HG03064 (cell line): ENCODE measurements around the gene NEUROG2.

Experiments
- ATAC-seq: cut with Tn5 transposase; IDR thresholded peaks from one replicate; pipeline ENCODE4 v1.9.1; 2021; ENCODE audit warnings: low read depth; ENCODE audit not compliant: unreplicated experiment

NEUROG2 gene

GRCh38 chr4:112521123-112522023, 5.4 kb upstream of the NEUROG2 start:
- no peak for ATAC-seq

DNA sequence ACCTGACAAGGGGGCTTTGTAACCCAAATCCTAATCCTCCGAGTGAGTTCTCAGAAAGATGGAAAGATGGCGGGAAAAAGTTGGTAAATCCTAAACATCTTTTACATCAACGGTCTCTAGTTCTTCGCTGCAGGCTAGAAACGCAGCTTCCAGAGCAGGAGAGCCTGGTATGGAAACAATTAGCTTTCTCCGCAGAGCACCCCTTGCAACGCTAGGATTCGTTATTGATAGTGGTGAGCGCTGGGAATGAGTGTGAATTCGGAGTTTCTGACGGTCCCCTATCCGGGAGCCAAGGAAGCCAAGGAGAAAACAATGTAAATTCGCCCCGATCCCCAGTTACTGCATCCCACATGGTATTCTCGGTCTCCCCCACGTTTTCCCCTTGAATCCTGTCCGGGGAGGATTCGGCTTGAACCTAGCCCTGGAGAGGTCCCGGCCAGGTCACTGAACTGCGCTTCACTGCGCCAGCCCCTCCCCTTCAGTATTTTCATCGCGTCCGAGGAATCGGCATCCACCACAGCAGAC, 4.7 kb upstream of the NEUROG2 start:
- ATAC-seq: no peak

DNA sequence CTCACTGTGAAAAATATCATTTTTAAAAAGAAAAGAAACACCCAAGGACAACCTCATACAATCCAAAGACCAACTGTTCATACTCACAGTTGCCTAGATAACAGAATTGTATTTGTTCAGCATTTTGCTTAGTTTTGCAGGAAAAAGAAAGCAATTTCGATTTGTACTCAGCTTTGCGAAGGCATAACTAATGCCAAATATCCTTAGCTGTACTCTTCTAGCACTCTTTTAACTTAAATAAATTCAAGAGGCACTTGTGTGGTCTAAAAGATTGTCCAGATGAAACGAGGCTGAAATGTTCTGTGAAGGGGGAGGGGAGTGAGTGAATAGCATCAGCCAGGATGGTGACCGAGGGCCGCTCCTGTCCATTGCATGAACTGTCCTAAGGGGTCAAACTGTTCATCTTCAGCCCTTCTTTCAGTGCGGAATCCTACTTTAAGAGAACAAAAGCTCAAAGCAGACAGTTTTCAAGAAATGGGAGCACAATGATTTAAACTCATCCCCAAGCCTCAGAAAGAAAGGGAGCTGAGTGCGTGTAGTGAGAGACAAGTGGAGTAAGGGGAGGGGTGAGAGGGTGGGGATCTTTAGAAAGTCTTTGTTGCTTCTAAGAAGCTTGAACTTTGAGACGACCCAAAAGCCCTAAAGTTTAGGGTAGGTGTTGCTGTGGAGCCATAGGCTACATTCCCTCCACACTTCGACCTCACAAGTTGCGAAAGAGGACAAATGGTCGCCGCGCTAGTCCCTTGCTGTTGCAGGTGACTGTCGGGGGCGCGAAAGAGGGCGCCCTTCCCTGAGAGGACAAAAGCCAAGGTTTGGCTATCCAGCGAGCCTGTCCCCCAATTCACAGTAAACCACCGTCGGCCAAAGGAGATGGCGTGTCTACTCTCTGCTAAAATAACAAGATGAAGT, 4.0 kb upstream of the NEUROG2 start:
- ATAC-seq: no peak

- ATAC-seq: no peak
These were observed 2.7 kb upstream of the NEUROG2 start for GRCh38 chr4:112518675-112519074.

DNA sequence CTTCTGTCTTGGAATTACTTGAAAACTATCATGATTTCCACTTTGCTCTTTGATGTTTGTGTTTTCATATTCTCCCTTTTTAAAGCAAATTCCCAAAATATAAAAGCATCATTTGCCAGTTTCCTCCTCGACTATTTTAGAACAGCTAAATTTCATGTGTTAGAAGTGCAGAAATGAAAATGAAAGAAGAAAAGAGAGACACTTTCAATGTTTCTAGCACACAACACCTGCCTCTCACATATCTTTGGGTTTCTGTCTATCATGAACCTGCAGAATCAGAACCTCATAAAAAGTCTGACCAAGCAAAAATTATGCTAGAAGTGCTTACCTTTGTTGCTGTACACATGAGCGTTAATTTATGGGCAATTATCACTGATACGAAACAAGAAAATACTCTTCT, 1.9 kb upstream of the NEUROG2 start:
- ATAC-seq: no peak

DNA sequence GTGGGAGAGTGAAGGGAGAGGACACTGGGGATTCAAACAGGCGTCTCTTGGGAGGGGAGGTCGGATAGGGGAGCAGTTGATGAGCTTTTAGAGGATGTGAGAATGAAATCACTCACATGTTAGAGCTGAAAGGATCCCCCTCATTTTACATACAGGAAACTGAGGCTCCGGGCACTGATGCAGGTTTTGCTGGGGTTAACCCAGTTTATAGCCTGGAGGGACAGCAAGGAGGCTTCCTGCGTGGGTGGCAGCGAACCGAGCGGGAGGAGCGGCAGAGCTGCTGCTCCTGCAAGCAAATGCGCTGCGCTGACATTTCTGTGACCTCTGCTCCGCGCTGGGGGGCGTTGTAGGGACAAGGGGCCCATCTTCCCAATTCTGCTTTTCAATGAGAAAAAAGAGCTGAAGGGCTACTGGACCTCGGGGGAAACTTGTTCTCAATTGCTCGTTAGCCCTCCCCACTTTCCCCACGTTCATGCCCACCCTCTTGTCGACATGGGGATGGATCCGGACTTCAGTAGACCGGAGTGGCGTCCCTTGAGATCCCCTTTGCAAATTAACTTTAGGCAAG, 1.2 kb upstream of the NEUROG2 start:
- ATAC-seq: peak; percentile 30

DNA sequence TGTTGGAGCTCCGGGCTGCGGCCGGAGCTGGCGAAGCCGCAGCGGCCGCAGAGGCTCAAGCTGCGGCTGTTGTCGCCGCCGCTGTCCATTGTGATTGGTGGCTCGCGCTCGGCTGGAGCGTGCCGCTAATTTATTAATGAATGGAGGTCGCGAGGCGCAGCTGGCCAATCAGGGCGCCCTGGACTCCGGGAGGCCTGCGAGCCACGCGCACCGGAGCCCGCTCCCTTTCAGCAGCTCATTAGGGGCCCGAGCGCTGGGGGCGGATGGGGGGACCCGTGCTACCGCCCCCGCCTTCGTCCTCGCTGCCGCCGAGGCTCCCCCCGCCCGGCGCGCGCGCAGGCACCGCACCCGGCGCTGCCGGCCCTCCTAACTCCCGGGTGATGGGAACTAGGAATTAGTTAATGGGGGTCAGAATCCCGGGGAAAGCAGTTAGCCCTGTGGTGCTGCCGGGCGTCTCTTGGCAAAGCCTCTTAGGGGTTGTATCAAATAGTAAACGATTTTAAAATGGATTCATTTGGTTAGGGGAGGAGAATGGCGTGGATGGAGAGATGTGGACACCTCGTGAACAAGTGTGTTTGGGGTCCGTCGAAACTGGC, 589 bp upstream of the NEUROG2 start:
- peak; percentile 32 for ATAC-seq

GRCh38 chr4:112515198-112516065, 548 bp downstream of the NEUROG2 start:
- peak; percentile 29 for ATAC-seq

DNA sequence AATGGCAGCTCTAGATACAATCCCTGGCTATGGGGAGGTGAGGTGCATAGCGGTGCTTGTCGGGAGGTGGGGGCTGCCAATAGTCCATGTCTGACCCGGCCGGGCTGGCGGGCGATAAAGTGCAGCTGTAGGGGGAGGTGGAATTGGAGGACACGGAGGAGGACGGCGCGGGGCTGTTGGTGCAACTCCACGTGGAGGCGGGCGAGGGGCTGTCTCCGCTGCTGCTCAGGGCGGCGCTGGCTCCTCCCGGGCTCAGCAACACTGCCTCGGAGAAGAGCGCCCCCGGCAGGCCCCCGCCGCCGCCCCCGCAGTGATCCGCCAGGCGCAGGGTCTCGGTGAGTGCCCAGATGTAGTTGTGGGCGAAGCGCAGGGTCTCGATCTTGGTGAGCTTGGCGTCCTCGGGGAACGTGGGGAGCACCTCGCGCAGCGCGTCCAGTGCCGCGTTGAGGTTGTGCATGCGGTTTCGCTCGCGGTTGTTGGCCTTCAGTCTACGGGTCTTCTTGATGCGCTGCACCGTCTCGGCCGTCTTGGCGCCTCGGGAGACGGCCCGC, 1.3 kb downstream of the NEUROG2 start:
- peak; percentile 17 for ATAC-seq

- ATAC-seq: peak; percentile 2
These were observed 1.9 kb downstream of the NEUROG2 start for GRCh38 chr4:112513971-112514646.

- ATAC-seq: no peak
These were observed 4.2 kb downstream of the NEUROG2 start for GRCh38 chr4:112511803-112512118.

DNA sequence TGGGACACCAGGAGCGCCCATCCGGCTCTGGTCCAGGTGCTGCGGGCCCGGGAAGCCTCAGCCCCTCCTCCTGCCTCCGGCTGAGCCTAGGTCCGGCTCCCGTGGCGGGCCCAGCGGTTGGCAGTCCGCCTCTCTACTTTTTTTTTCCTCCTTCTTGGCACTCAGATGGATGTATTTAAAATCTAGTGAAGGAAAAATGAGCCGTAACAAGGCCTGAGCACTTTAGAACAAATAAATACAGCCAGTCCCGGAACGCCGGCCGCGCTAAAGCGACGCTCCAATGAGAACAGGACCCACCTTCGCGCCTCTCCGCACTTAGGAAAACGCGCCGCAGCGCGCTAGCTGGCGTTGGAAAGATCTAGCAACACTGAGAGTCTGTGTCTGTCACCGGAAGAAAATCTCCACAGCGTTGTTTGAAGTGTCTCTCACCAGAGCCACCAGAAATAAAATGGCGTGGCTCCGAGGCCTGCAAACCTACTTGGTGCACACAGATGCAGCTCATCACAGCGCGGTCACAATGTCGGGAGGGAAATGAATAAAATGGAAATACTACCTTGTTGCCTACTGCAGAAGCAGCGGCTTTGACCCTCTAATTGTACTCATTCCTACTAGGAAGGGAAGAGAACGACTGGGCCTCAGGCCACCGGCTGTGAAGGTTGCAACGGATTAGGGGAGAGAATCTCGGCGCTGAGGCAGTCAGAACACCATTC, 4.7 kb downstream of the NEUROG2 start:
- ATAC-seq: no peak

DNA sequence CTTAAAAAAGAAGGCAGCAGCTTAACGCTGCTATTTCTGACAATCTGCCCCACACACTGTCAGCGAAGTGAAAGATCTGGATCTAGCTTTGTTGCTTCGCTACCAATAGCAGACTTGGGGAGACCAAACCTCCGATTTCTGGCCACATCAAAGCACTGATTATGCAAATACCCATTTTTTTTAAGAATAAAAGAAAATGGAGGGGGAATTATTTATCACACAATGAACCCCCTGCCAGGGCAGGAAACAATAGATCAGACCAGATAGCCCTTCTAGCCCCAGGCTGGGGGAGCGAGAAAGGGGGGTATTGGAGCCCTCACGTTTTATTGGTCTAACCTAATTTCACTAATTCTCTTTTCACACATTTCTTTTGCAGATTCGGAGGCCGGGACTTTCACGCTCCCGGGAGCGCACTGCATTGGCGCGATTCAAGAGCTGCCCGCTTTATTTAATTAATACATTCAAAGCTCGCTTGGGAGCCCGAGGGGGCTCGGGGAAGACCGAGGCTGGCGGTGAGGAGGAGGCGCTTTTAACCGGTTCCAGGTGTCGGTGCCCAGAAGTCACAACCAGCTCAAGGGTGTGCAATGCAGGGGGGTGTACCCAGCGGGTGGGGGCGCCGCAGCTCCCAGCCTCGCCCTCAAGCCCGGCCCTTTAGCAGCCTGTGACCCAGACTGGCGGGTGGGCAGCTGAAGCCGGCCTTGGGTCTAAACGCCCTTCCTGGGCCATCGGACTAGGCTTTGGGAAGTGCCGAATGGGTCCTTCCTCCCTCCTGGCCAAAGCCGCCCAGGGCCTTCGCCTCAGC, 5.5 kb downstream of the NEUROG2 start:
- ATAC-seq: no peak

GRCh38 chr4:112509243-112510141, 6.5 kb downstream of the NEUROG2 start:
- ATAC-seq: no peak

- no peak for ATAC-seq
These were observed 7.6 kb downstream of the NEUROG2 start for GRCh38 chr4:112508356-112508755.

GRCh38 chr4:112504807-112505206, 11.2 kb downstream of the NEUROG2 start:
- no peak for ATAC-seq
